Measurements from ENCODE around the gene CARS1.

CARS1 gene

GRCh38 chr11:2964782-2965181 lies 92.4 kb downstream of the CARS1 start:
- Histone ChIP-seq H3K4me1 (ENCODE audit: control insufficient read depth in 2 of 2, insufficient read depth in 1 of 2, low read depth in 1 of 2, low read length in 2 of 2) (no peaks in the 10 kb centered on the region), H3K14ac (ENCODE audit: low read length) (no peak overlapping the region), H3K4me3 (ENCODE audit: low read length in 2 of 2) (no peak overlapping the region), H3K27ac (replicated peaks; ENCODE audit: low read length) (no peak overlapping the region), H3K4ac (ENCODE audit: low read length) (no peak overlapping the region), H3K18ac (ENCODE audit: low read length) (no peak overlapping the region), H3K23ac (ENCODE audit: low read depth, low read length, poor library complexity) (no peak overlapping the region), H3K9ac (ENCODE audit: low read depth, low read length, poor library complexity) (no peak overlapping the region), H2AFZ (ENCODE audit: low read length) (no peak overlapping the region), H3K4me2 (ENCODE audit: insufficient read depth, low read length, poor library complexity, severe bottlenecking) (no peak overlapping the region), H3K27me3 (ENCODE audit: control insufficient read depth in 3 of 3, insufficient read depth in 3 of 3, low read depth in 1 of 3, low read length in 3 of 3) (no peaks in the 10 kb centered on the region), H2BK12ac (ENCODE audit: low read length) (no peak overlapping the region), H2BK120ac (ENCODE audit: low read depth, low read length) (no peak overlapping the region), H2BK15ac (ENCODE audit: low read length) (no peak overlapping the region), H3K79me1 (ENCODE audit: low read depth, low read length) (peaks cover 16% of the 10 kb centered on the region), H3K9me3 (replicated peaks in 1 of 2; ENCODE audit: control insufficient read depth in 2 of 2, insufficient read depth in 1 of 2, low read depth in 1 of 2, low read length in 2 of 2) (no peaks in the 10 kb centered on the region), H4K8ac (ENCODE audit: low read depth, low read length) (no peak overlapping the region), H2AK5ac (ENCODE audit: low read depth, low read length) (no peak overlapping the region), H3K36me3 (replicated peaks in 1 of 2; ENCODE audit: control insufficient read depth in 2 of 2, insufficient read depth in 2 of 2, low read length in 2 of 2) (peaks cover 53 to 98% of the 10 kb centered on the region in 2 donors), H2BK5ac (ENCODE audit: low read length) (no peak overlapping the region), H4K91ac (ENCODE audit: low read depth, low read length, poor library complexity) (no peak overlapping the region)
- DNase-seq (ENCODE audit: low spot score), result no peak
- whole genome bisulfite sequencing, 2 donors (ENCODE audit: extremely low coverage in 2 of 2, insufficient read length in 2 of 2, insufficient replicate concordance in 1 of 2), result no CpG with 5 or more reads among the region's 4 CpGs

- Histone ChIP-seq H4K91ac (ENCODE audit: low read depth, low read length, poor library complexity) (no peak overlapping the region), H2BK120ac (ENCODE audit: low read depth, low read length) (no peak overlapping the region), H3K27ac (replicated peaks; ENCODE audit: low read length) (no peak overlapping the region), H2BK15ac (ENCODE audit: low read length) (no peak overlapping the region), H2AK5ac (ENCODE audit: low read depth, low read length) (no peak overlapping the region), H3K27me3 (ENCODE audit: control insufficient read depth in 3 of 3, insufficient read depth in 3 of 3, low read depth in 1 of 3, low read length in 3 of 3) (no peaks in the 10 kb centered on the region), H3K14ac (ENCODE audit: low read length) (no peak overlapping the region), H3K23ac (ENCODE audit: low read depth, low read length, poor library complexity) (no peak overlapping the region), H4K8ac (ENCODE audit: low read depth, low read length) (no peak overlapping the region), H3K36me3 (replicated peaks in 1 of 2; ENCODE audit: control insufficient read depth in 2 of 2, insufficient read depth in 2 of 2, low read length in 2 of 2) (peaks cover 51 to 98% of the 10 kb centered on the region in 2 donors), H3K9me3 (replicated peaks in 1 of 2; ENCODE audit: control insufficient read depth in 2 of 2, insufficient read depth in 1 of 2, low read depth in 1 of 2, low read length in 2 of 2) (no peaks in the 10 kb centered on the region), H3K4me2 (ENCODE audit: insufficient read depth, low read length, poor library complexity, severe bottlenecking) (no peak overlapping the region), H2BK5ac (ENCODE audit: low read length) (no peak overlapping the region), H3K4ac (ENCODE audit: low read length) (no peak overlapping the region), H3K79me1 (ENCODE audit: low read depth, low read length) (peaks cover 16% of the 10 kb centered on the region), H2AFZ (ENCODE audit: low read length) (no peak overlapping the region), H3K18ac (ENCODE audit: low read length) (no peak overlapping the region), H3K4me3 (ENCODE audit: low read length in 2 of 2) (no peak overlapping the region), H3K9ac (ENCODE audit: low read depth, low read length, poor library complexity) (no peak overlapping the region), H3K4me1 (ENCODE audit: control insufficient read depth in 2 of 2, insufficient read depth in 1 of 2, low read depth in 1 of 2, low read length in 2 of 2) (no peaks in the 10 kb centered on the region), H2BK12ac (ENCODE audit: low read length) (no peak overlapping the region)
- DNase-seq (ENCODE audit: low spot score), result no peak
- WGBS, 2 donors (ENCODE audit: extremely low coverage in 2 of 2, insufficient read length in 2 of 2, insufficient replicate concordance in 1 of 2), result no CpG with 5 or more reads among the region's 6 CpGs
Observed at GRCh38 chr11:2963761-2964160, 93.5 kb downstream of the CARS1 start.

- H3K79me1 ChIP-seq (ENCODE audit: low read depth, low read length), result peaks cover 16% of the 10 kb centered on the region
- no peak overlapping the region for H3K4me2 ChIP-seq (ENCODE audit: insufficient read depth, low read length, poor library complexity, severe bottlenecking)
- no peaks in the 10 kb centered on the region for H3K9me3 ChIP-seq (replicated peaks in 1 of 2; ENCODE audit: control insufficient read depth in 2 of 2, insufficient read depth in 1 of 2, low read depth in 1 of 2, low read length in 2 of 2)
- DNase-seq (ENCODE audit: low spot score), result no peak
- H3K4ac ChIP-seq (ENCODE audit: low read length), result no peak overlapping the region
- H2BK5ac ChIP-seq (ENCODE audit: low read length), result no peak overlapping the region
- no peak overlapping the region for H2AK5ac ChIP-seq (ENCODE audit: low read depth, low read length)
- WGBS, 2 donors (ENCODE audit: extremely low coverage in 2 of 2, insufficient read length in 2 of 2, insufficient replicate concordance in 1 of 2), result no CpG with 5 or more reads among the region's 7 CpGs
- H3K27me3 ChIP-seq (ENCODE audit: control insufficient read depth in 3 of 3, insufficient read depth in 3 of 3, low read depth in 1 of 3, low read length in 3 of 3), result no peaks in the 10 kb centered on the region
- H3K18ac ChIP-seq (ENCODE audit: low read length), result no peak overlapping the region
- no peak overlapping the region for H3K4me3 ChIP-seq (ENCODE audit: low read length in 2 of 2)
- H4K8ac ChIP-seq (ENCODE audit: low read depth, low read length), result no peak overlapping the region
- H2BK120ac ChIP-seq (ENCODE audit: low read depth, low read length), result no peak overlapping the region
- H3K9ac ChIP-seq (ENCODE audit: low read depth, low read length, poor library complexity), result no peak overlapping the region
- H2AFZ ChIP-seq (ENCODE audit: low read length), result no peak overlapping the region
- H3K23ac ChIP-seq (ENCODE audit: low read depth, low read length, poor library complexity), result no peak overlapping the region
- H3K14ac ChIP-seq (ENCODE audit: low read length), result peak overlapping the region; percentile 27
- H2BK15ac ChIP-seq (ENCODE audit: low read length), result no peak overlapping the region
- H3K27ac ChIP-seq (replicated peaks; ENCODE audit: low read length), result no peak overlapping the region
- no peak overlapping the region for H2BK12ac ChIP-seq (ENCODE audit: low read length)
- no peak overlapping the region for H4K91ac ChIP-seq (ENCODE audit: low read depth, low read length, poor library complexity)
- H3K4me1 ChIP-seq (ENCODE audit: control insufficient read depth in 2 of 2, insufficient read depth in 1 of 2, low read depth in 1 of 2, low read length in 2 of 2), result no peaks in the 10 kb centered on the region
- H3K36me3 ChIP-seq (replicated peaks in 1 of 2; ENCODE audit: control insufficient read depth in 2 of 2, insufficient read depth in 2 of 2, low read length in 2 of 2), result peaks cover 54 to 98% of the 10 kb centered on the region in 2 donors
Observed at GRCh38 chr11:2963112-2963754, 94.0 kb downstream of the CARS1 start.

- Histone ChIP-seq H3K27ac (replicated peaks; ENCODE audit: low read length) (no peak overlapping the region), H2AFZ (ENCODE audit: low read length) (no peak overlapping the region), H3K23ac (ENCODE audit: low read depth, low read length, poor library complexity) (no peak overlapping the region), H2BK5ac (ENCODE audit: low read length) (no peak overlapping the region), H2BK12ac (ENCODE audit: low read length) (no peak overlapping the region), H3K9me3 (replicated peaks in 1 of 2; ENCODE audit: control insufficient read depth in 2 of 2, insufficient read depth in 1 of 2, low read depth in 1 of 2, low read length in 2 of 2) (no peaks in the 10 kb centered on the region), H4K8ac (ENCODE audit: low read depth, low read length) (no peak overlapping the region), H3K14ac (ENCODE audit: low read length) (no peak overlapping the region), H3K27me3 (ENCODE audit: control insufficient read depth in 3 of 3, insufficient read depth in 3 of 3, low read depth in 1 of 3, low read length in 3 of 3) (no peaks in the 10 kb centered on the region), H2BK15ac (ENCODE audit: low read length) (no peak overlapping the region), H3K18ac (ENCODE audit: low read length) (no peak overlapping the region), H2BK120ac (ENCODE audit: low read depth, low read length) (no peak overlapping the region), H3K79me1 (ENCODE audit: low read depth, low read length) (peaks cover 15% of the 10 kb centered on the region), H3K4me3 (ENCODE audit: low read length in 2 of 2) (no peak overlapping the region), H2AK5ac (ENCODE audit: low read depth, low read length) (no peak overlapping the region), H3K4me1 (ENCODE audit: control insufficient read depth in 2 of 2, insufficient read depth in 1 of 2, low read depth in 1 of 2, low read length in 2 of 2) (peaks cover 0 to 4% of the 10 kb centered on the region in 2 donors), H4K91ac (ENCODE audit: low read depth, low read length, poor library complexity) (no peak overlapping the region), H3K4ac (ENCODE audit: low read length) (no peak overlapping the region), H3K36me3 (replicated peaks in 1 of 2; ENCODE audit: control insufficient read depth in 2 of 2, insufficient read depth in 2 of 2, low read length in 2 of 2) (peaks cover 47 to 99% of the 10 kb centered on the region in 2 donors), H3K9ac (ENCODE audit: low read depth, low read length, poor library complexity) (no peak overlapping the region), H3K4me2 (ENCODE audit: insufficient read depth, low read length, poor library complexity, severe bottlenecking) (no peak overlapping the region)
- no CpG with 5 or more reads among the region's 5 CpGs for WGBS, 2 donors (ENCODE audit: extremely low coverage in 2 of 2, insufficient read length in 2 of 2, insufficient replicate concordance in 1 of 2)
- no peak for DNase-seq (ENCODE audit: low spot score)
Observed at GRCh38 chr11:2961080-2961479, 96.1 kb downstream of the CARS1 start.

Data from neuronal stem cell (in vitro differentiated cells).